H1 (cell line): ENCODE data around the gene NAA25. TPM values are rescaled to one million over a fixed set of nuclear protein-coding genes. Genes with fewer than 3 reads are reported as not detected.
A peak's percentile ranks its signal among the peaks of the same experiment; 100 is the strongest.

Source experiments
- CTCF ChIA-PET: fragments of 300-600 bp; sonication (Branson Sonifier 250); formaldehyde crosslinking; loops from one replicate; lab custom pipeline; 2021; ENCODE audit not compliant: partially characterized antibody; lab: Charles Lee
- POLR2A ChIA-PET: fragments of 300-600 bp; sonication (Branson Sonifier 250); formaldehyde crosslinking; loops from one replicate; lab custom pipeline; 2021; ENCODE audit warnings: inconsistent platforms; ENCODE audit not compliant: partially characterized antibody; lab: Charles Lee
- DNase-seq, 2 experiments: peaks; one replicate each; pipeline versions ENCODE4 v3.0.0 to v3.0.0-alpha.2; 2010 to 2022; ENCODE audit warnings: low spot score in 2 of 2, low read depth in 1 of 2, mixed read lengths in 1 of 2
- FAIRE-seq: peaks from 2 replicates; lab custom pipeline; 2011; peaks lifted over from hg19 to GRCh38; lab: Jason Lieb, UNC
- H2AFZ ChIP-seq: 2 replicates; pipeline ENCODE4 v1.8.1; 2012; ENCODE audit warnings: low read length, inconsistent platforms
- H2AK5ac ChIP-seq: 2 replicates; pipeline ENCODE4 v1.6.1; 2013; ENCODE audit warnings: low read depth, low read length
- H2BK120ac ChIP-seq: replicated peaks from 2 replicates; pipeline ENCODE3; 2013; ENCODE audit warnings: low read depth, low read length, inconsistent platforms
- H2BK12ac ChIP-seq: 2 replicates; pipeline ENCODE4 v1.6.1; 2013; ENCODE audit warnings: low read depth, low read length
- H2BK15ac ChIP-seq: 2 replicates; pipeline ENCODE4 v1.6.1; 2013; ENCODE audit warnings: low read length
- H2BK20ac ChIP-seq: 2 replicates; pipeline ENCODE4 v1.6.1; 2013; ENCODE audit warnings: low read length
- H2BK5ac ChIP-seq: 2 replicates; pipeline ENCODE4 v1.6.1; 2013; ENCODE audit warnings: low read depth, low read length
- H3K14ac ChIP-seq: 2 replicates; pipeline ENCODE4 v1.6.1; 2013; ENCODE audit warnings: inconsistent platforms; ENCODE audit not compliant: insufficient read length
- H3K18ac ChIP-seq: 2 replicates; pipeline ENCODE4 v1.6.1; 2013; ENCODE audit warnings: low read length; ENCODE audit errors: extremely low read depth
- H3K23ac ChIP-seq: 2 replicates; pipeline ENCODE4 v1.6.1; 2013; ENCODE audit warnings: inconsistent platforms; ENCODE audit not compliant: insufficient read length
- H3K23me2 ChIP-seq: 2 replicates; pipeline ENCODE4 v1.6.1; 2013; ENCODE audit warnings: low read depth, low read length
- H3K27ac ChIP-seq: 2 replicates; pipeline ENCODE4 v1.6.1; 2011; ENCODE audit warnings: low read depth, low read length, inconsistent platforms
- H3K27me3 ChIP-seq, 4 experiments: replicated peaks in 1 of 4; 1 replicate in 1 of 4; 2 replicates in 3 of 4; pipeline versions ENCODE4 v1.6.1 to v1.8.1; 2011 to 2013; ENCODE audit warnings: low read length in 3 of 4, mild to moderate bottlenecking in 3 of 4, inconsistent platforms in 2 of 4, mixed read lengths in 2 of 4, moderate library complexity in 1 of 4; ENCODE audit not compliant: control insufficient read depth in 3 of 4, insufficient read depth in 3 of 4; ENCODE audit errors: extremely low read depth in 1 of 4
- H3K36me3 ChIP-seq, 4 experiments: 2 replicates each; pipeline versions ENCODE4 v1.6.1 to v1.8.1; 2011 to 2013; ENCODE audit warnings: mild to moderate bottlenecking in 4 of 4, low read length in 3 of 4, moderate library complexity in 2 of 4, control low read depth in 1 of 4, inconsistent platforms in 1 of 4; ENCODE audit not compliant: insufficient read depth in 4 of 4, control insufficient read depth in 2 of 4
- H3K4ac ChIP-seq: replicated peaks from 2 replicates; pipeline ENCODE3; 2013; ENCODE audit warnings: low read length, low read depth, mixed read lengths, inconsistent platforms; ENCODE audit not compliant: insufficient read length
- H3K4me1 ChIP-seq, 4 experiments: replicated peaks in 1 of 4; 1 replicate in 1 of 4; 2 replicates in 3 of 4; pipeline versions ENCODE4 v1.6.1 to v1.8.1; 2011 to 2013; ENCODE audit warnings: low read length in 3 of 4, inconsistent platforms in 2 of 4, mixed read lengths in 1 of 4; ENCODE audit not compliant: insufficient read depth in 4 of 4, control insufficient read depth in 3 of 4
- H3K4me2 ChIP-seq, 2 experiments: 2 replicates each; pipeline versions ENCODE4 v1.6.1 to v1.8.1; 2011 to 2013; ENCODE audit warnings: low read depth in 2 of 2, low read length in 2 of 2, control low read depth in 1 of 2, inconsistent platforms in 1 of 2, mild to moderate bottlenecking in 1 of 2; ENCODE audit not compliant: insufficient read depth in 1 of 2
- H3K4me3 ChIP-seq, 4 experiments: fragments of 200-600, 300-600 bp in 1 of 4; sonication (generic), shearing (Covaris generic), sonication (Bioruptor Twin) in 1 of 4; 2 replicates each; pipeline versions ENCODE4 v1.5.1 to v1.8.1; 2011 to 2016; ENCODE audit warnings: low read length in 4 of 4, low read depth in 3 of 4, control low read depth in 2 of 4, inconsistent platforms in 2 of 4, mild to moderate bottlenecking in 2 of 4, mixed read lengths in 1 of 4, moderate library complexity in 1 of 4; ENCODE audit not compliant: insufficient read depth in 2 of 4; ENCODE audit errors: extremely low read depth in 1 of 4
- H3K56ac ChIP-seq: replicated peaks from 2 replicates; pipeline ENCODE3; 2013; ENCODE audit warnings: low read depth, mild to moderate bottlenecking, mixed read lengths, low read length, inconsistent platforms; ENCODE audit not compliant: insufficient read length
- H3K79me1 ChIP-seq: 2 replicates; pipeline ENCODE4 v1.6.1; 2013; ENCODE audit warnings: low read depth, low read length, control low read depth
- H3K79me2 ChIP-seq, 2 experiments: 2 replicates each; pipeline versions ENCODE4 v1.6.1 to v1.8.1; 2012 to 2013; ENCODE audit warnings: low read length in 2 of 2, mild to moderate bottlenecking in 2 of 2, inconsistent platforms in 1 of 2; ENCODE audit not compliant: insufficient read depth in 2 of 2, control insufficient read depth in 1 of 2
- H3K9ac ChIP-seq, 4 experiments: replicated peaks in 1 of 4; 1 replicate in 1 of 4; 2 replicates in 3 of 4; pipeline versions ENCODE4 v1.6.1 to v1.8.1; 2011 to 2013; ENCODE audit warnings: low read depth in 3 of 4, low read length in 3 of 4, control low read depth in 2 of 4, mild to moderate bottlenecking in 2 of 4, moderate library complexity in 2 of 4, inconsistent platforms in 1 of 4; ENCODE audit errors: extremely low read depth in 1 of 4
- H3K9me3 ChIP-seq, 2 experiments: 2 replicates each; pipeline versions ENCODE4 v1.6.1 to v1.8.1; 2012 to 2013; ENCODE audit warnings: mild to moderate bottlenecking in 2 of 2, moderate library complexity in 2 of 2, control low read depth in 1 of 2, inconsistent platforms in 1 of 2, low read depth in 1 of 2, low read length in 1 of 2, mixed read lengths in 1 of 2; ENCODE audit not compliant: insufficient read depth in 2 of 2
- H4K20me1 ChIP-seq, 2 experiments: replicated peaks in 1 of 2; 2 replicates each; pipeline versions ENCODE3 to v1.8.1; 2011 to 2013; ENCODE audit warnings: inconsistent platforms in 2 of 2, low read length in 2 of 2, mild to moderate bottlenecking in 1 of 2; ENCODE audit not compliant: insufficient read depth in 2 of 2, control insufficient read depth in 1 of 2
- H4K5ac ChIP-seq: 2 replicates; pipeline ENCODE4 v1.6.1; 2013; ENCODE audit warnings: low read length, low read depth, mixed read lengths, inconsistent platforms; ENCODE audit not compliant: insufficient read length
- H4K8ac ChIP-seq: 2 replicates; pipeline ENCODE4 v1.8.0; 2013; ENCODE audit warnings: mild to moderate bottlenecking, moderate library complexity, low read length, inconsistent platforms; ENCODE audit not compliant: insufficient read depth; ENCODE audit errors: extremely low read depth
- H4K91ac ChIP-seq: replicated peaks from 2 replicates; pipeline ENCODE3; 2013; ENCODE audit warnings: low read length, mixed read lengths, inconsistent platforms; ENCODE audit not compliant: insufficient read length
- EGR1 ChIP-seq: IDR thresholded peaks from 2 replicates; pipeline ENCODE4 v1.6.1; 2011; ENCODE audit warnings: low read depth, low read length, borderline replicate concordance
- FOSL1 ChIP-seq: IDR thresholded peaks from 2 replicates; pipeline ENCODE4 v1.6.1; 2011; ENCODE audit warnings: mild to moderate bottlenecking, low read depth, low read length, moderate library complexity; ENCODE audit not compliant: insufficient read depth
- RNF2 ChIP-seq: fragments of 200-900, 300-1000 bp; sonication (generic); IDR thresholded peaks from 2 replicates; pipeline ENCODE4 v1.7.1; 2016; ENCODE audit warnings: borderline replicate concordance, low read depth, mild to moderate bottlenecking, antibody characterized with exemption, low read length; ENCODE audit not compliant: poor library complexity, severe bottlenecking; ENCODE audit errors: missing control alignments
- SAP30 ChIP-seq: fragments of 300-600 bp; sonication (generic); IDR thresholded peaks from 2 replicates; pipeline ENCODE4 v1.7.1; 2012; ENCODE audit warnings: low read length, moderate library complexity, mild to moderate bottlenecking, inconsistent platforms; ENCODE audit not compliant: insufficient read depth, insufficient replicate concordance
- SIX5 ChIP-seq: IDR thresholded peaks from 2 replicates; pipeline ENCODE4 v1.6.1; 2011; ENCODE audit warnings: mild to moderate bottlenecking, low read depth, low read length
- SP2 ChIP-seq: IDR thresholded peaks from 2 replicates; pipeline ENCODE4 v1.6.1; 2012; ENCODE audit warnings: mild to moderate bottlenecking, low read length, inconsistent platforms
- SUZ12 ChIP-seq: fragments of 200-600 bp; sonication (generic); IDR thresholded peaks from 2 replicates; pipeline ENCODE4 v1.6.1; 2012; ENCODE audit warnings: mild to moderate bottlenecking, inconsistent platforms, low read length, moderate library complexity, mixed read lengths
- TEAD4 ChIP-seq: IDR thresholded peaks from 2 replicates; pipeline ENCODE4 v1.6.1; 2012; ENCODE audit warnings: low read depth, low read length, inconsistent platforms, mixed read lengths
- YY1 ChIP-seq: IDR thresholded peaks from 2 replicates; pipeline ENCODE4 v1.6.1; 2011; ENCODE audit warnings: low read depth, mild to moderate bottlenecking, low read length
- WGBS, 2 experiments: shearing (Covaris generic) in 1 of 2; methylation state at CpG; one replicate each; pipeline versions ENCODE4 v1.1.6 to v1.1.7; 2013 to 2015; ENCODE audit warnings: low lambda C conversion rate in 2 of 2, mixed read lengths in 2 of 2, inconsistent platforms in 1 of 2, low coverage in 1 of 2, missing lambda C conversion rate in 1 of 2; ENCODE audit not compliant: insufficient replicate concordance in 2 of 2, insufficient coverage in 1 of 2, insufficient read length in 1 of 2; ENCODE audit errors: extremely low coverage in 1 of 2, missing lambda C conversion rate in 1 of 2; 5-methylcytosine and 5-hydroxymethylcytosine counted together
- polyA plus RNA-seq, 7 experiments: library from polyadenylated mRNA; depleted of rRNA in 3 of 7; stranded (reverse) in 5 of 7; unstranded in 2 of 7; fragments of >200 nt in 5 of 7; fragments of 200-250 nt in 2 of 7; gene quantifications; 1 replicate in 5 of 7; 2 replicates in 1 of 7; 4 replicates in 1 of 7; pipeline versions ENCODE4 v1.2.1 to v1.2.3, GENCODE V29; 2011 to 2013; ENCODE audit warnings: missing spikeins in 2 of 7, mixed read lengths in 2 of 7
- total RNA-seq: library from RNA; stranded (reverse); fragmentation: NEBNext Ultra II Directional; extraction: Animal tissue kit (Norgen Biotek cat#: 25700); gene quantifications from 2 replicates; pipeline ENCODE4 v1.2.1, GENCODE V29; 2021
- TF ChIP-seq, protein P1 (sequence below), 3 experiments: IDR thresholded peaks; 1 replicate in 2 of 3; 2 replicates in 1 of 3; pipeline versions ENCODE4 v1.5.1 to v1.6.1; 2011; ENCODE audit warnings: low read length in 3 of 3, mild to moderate bottlenecking in 3 of 3, inconsistent platforms in 2 of 3, low read depth in 1 of 3, moderate library complexity in 1 of 3; ENCODE audit not compliant: insufficient read depth in 1 of 3; ENCODE audit errors: control extremely low read depth in 1 of 3

The NAA25 gene
- total and polyA plus RNA-seq, 2 of the 8 experiments (the other 6 are each of a cell fraction or from before 2014, with no cell fraction given) = 10.8 to 60.3 TPM

DNA sequence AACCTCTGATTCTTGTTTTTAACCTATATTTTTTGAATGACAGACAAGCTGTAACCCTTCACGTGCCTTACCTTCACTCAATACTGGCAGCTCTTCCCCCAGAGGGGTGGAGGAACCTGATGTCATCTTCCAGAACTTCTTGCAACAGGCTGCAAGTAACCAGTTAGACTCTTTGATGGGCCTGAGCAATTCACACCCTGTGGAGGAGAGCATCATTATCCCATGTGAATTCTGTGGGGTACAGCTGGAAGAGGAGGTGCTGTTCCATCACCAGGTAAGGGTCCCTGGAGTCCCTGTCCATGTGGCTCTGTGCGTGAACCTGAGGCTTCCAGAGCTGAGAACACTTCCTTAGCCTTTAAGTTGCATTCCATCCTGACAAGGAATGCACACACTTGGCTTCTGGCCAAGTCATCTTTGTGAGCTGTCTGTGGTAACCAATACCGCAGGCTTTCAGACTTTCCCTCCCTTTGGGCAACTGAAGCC is 39.5 kb upstream of the NAA25 start:
- no peaks in the 10 kb centered on the region for H3K27me3 ChIP-seq
- H3K4me2 ChIP-seq = no peak overlapping the region
- H2BK5ac ChIP-seq = no peak overlapping the region
- no peak overlapping the region for H3K14ac ChIP-seq
- no peak overlapping the region for H3K18ac ChIP-seq
- TF ChIP-seq SUZ12 (no peak), FOSL1 (no peak), EGR1 (no peak), SAP30 (no peak), TEAD4 (no peak), SP2 (no peak), SIX5 (no peak), YY1 (no peak), RNF2 (no peak)
- TF ChIP-seq, protein P1, sequence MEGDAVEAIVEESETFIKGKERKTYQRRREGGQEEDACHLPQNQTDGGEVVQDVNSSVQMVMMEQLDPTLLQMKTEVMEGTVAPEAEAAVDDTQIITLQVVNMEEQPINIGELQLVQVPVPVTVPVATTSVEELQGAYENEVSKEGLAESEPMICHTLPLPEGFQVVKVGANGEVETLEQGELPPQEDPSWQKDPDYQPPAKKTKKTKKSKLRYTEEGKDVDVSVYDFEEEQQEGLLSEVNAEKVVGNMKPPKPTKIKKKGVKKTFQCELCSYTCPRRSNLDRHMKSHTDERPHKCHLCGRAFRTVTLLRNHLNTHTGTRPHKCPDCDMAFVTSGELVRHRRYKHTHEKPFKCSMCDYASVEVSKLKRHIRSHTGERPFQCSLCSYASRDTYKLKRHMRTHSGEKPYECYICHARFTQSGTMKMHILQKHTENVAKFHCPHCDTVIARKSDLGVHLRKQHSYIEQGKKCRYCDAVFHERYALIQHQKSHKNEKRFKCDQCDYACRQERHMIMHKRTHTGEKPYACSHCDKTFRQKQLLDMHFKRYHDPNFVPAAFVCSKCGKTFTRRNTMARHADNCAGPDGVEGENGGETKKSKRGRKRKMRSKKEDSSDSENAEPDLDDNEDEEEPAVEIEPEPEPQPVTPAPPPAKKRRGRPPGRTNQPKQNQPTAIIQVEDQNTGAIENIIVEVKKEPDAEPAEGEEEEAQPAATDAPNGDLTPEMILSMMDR (IDR thresholded peaks at IDR 0.05; ENCODE audit: control extremely low read depth in 1 of 3, insufficient read depth in 1 of 3, low read depth in 1 of 3, low read length in 3 of 3) = no peak
- no peak overlapping the region for H3K23ac ChIP-seq
- H3K79me1 ChIP-seq = no peaks in the 10 kb centered on the region
- FAIRE-seq (no peak), DNase-seq (no peak)
- H2AK5ac ChIP-seq = no peak overlapping the region
- H3K9ac ChIP-seq = no peak overlapping the region
- H3K9me3 ChIP-seq = no peaks in the 10 kb centered on the region
- H2AFZ ChIP-seq = no peak overlapping the region
- no peak overlapping the region for H2BK20ac ChIP-seq
- H2BK15ac ChIP-seq = 0 out of 2 replicates have a peak overlapping the region, but pooled peaks have one; percentile 29
- H2BK12ac ChIP-seq = no peak overlapping the region
- no peak overlapping the region for H4K5ac ChIP-seq
- H3K56ac ChIP-seq = no peak overlapping the region
- H3K4me1 ChIP-seq = no peaks in the 10 kb centered on the region
- ChIA-PET CTCF (interaction anchor here (0.8 to 1.1 kb wide), 3 partner anchors 17 to 239 kb away, joined by 3 to 4 read pairs (median 3); no protein-coding TSS in a partner anchor), POLR2A (interaction anchor here (1.5 kb wide), 1 partner anchor 25 kb away, joined by 3 read pairs; no protein-coding TSS in a partner anchor)
- H3K23me2 ChIP-seq = no peaks in the 10 kb centered on the region
- H3K36me3 ChIP-seq = peaks cover 15 to 66% (median 47%) of the 10 kb centered on the region in 4 experiments; a peak in 7 of 8 replicates
- no peak overlapping the region for H3K27ac ChIP-seq
- peaks cover 0 to 3% of the 10 kb centered on the region in 2 experiments for H4K20me1 ChIP-seq
- H4K8ac ChIP-seq = no peak overlapping the region
- 94% methylated on average over 3 of the region's 3 CpGs; no CpG with 5 or more reads in 1 of the 2 experiments for WGBS, 2 experiments
- H3K4me3 ChIP-seq = no peak overlapping the region
- no peak overlapping the region for H4K91ac ChIP-seq
- H3K4ac ChIP-seq = no peak overlapping the region
- H2BK120ac ChIP-seq = no peak overlapping the region
- H3K79me2 ChIP-seq = no peaks in the 10 kb centered on the region
